ENCODE results near the gene CACNA1D. TPM values are rescaled to one million over a fixed set of nuclear protein-coding genes. Genes with fewer than 3 reads are reported as not detected.

Gene CACNA1D
- total and polyA plus RNA-seq, 9 of the 15 experiments (the other 6 are each of a cell fraction or from before 2014, with no cell fraction given), result 0.29 TPM; not detected in 8

GRCh38 chr3:53478166-53478830 is 16.1 kb upstream of the CACNA1D start:
- H3K27me3 ChIP-seq (ENCODE audit: control insufficient read depth in 2 of 2, insufficient read depth in 2 of 2, low read length in 2 of 2), result no peaks in the 10 kb centered on the region
- in situ Hi-C loops (cut with MboI), result no loop called here
- H3K9me1 ChIP-seq (ENCODE audit: control insufficient read depth, insufficient read depth, low read length), result no peaks in the 10 kb centered on the region
- no peak for FAIRE-seq
- no peak for ATAC-seq
- TF ChIP-seq SNIP1 (IDR thresholded peaks at IDR 0.05; ENCODE audit: low read depth), result no peak
- no peak for TF ChIP-seq ZNF175 (CRISPR knock-in tag; IDR thresholded peaks at IDR 0.05; ENCODE audit: low read depth)
- TF ChIP-seq ZNF41 (CRISPR knock-in tag; conservative IDR thresholded peaks at IDR 0.05), result no peak
- no peak for TF ChIP-seq NEUROD1 (IDR thresholded peaks at IDR 0.05; ENCODE audit: borderline replicate concordance, low read depth, low read length, partially characterized antibody)
- no peak for TF ChIP-seq ZBTB9 (CRISPR knock-in tag; IDR thresholded peaks at IDR 0.05)
- no peak for TF ChIP-seq CREB5 (CRISPR knock-in tag; IDR thresholded peaks at IDR 0.05)
- TF ChIP-seq ZNF436 (CRISPR knock-in tag; IDR thresholded peaks at IDR 0.05), result no peak
- no peak for TF ChIP-seq ZZZ3 (IDR thresholded peaks at IDR 0.05)
- no peak for TF ChIP-seq BCL6 (CRISPR knock-in tag; IDR thresholded peaks at IDR 0.05)
- BruUV-seq (replicated peaks), result no TSS peak
- H3K4me1 ChIP-seq (replicated peaks in 1 of 2; ENCODE audit: control insufficient read depth in 2 of 2, insufficient read depth in 2 of 2, low read length in 2 of 2), result no peaks in the 10 kb centered on the region
- H4K20me1 ChIP-seq (replicated peaks; ENCODE audit: control insufficient read depth, insufficient read depth, low read length), result no peaks in the 10 kb centered on the region
- no peak overlapping the region for H3K27ac ChIP-seq (ENCODE audit: extremely low read depth, low read depth, low read length)
- H3K36me3 ChIP-seq (ENCODE audit: control insufficient read depth, insufficient read depth, low read length), result no peaks in the 10 kb centered on the region
- CTCF ChIA-PET (ENCODE audit: low intra/inter-chr PET ratio), result no interaction called here
- POLR2A ChIA-PET, result no interaction called here
- no peaks in the 10 kb centered on the region for H3K79me2 ChIP-seq (ENCODE audit: control insufficient read depth, insufficient read depth, low read length)
- H3K9ac ChIP-seq (ENCODE audit: insufficient read depth in 1 of 2, low read depth in 2 of 2, low read length in 2 of 2), result no peak overlapping the region
- 0% methylated on average over 1 of the region's 1 CpG for WGBS (ENCODE audit: insufficient coverage, low coverage, missing lambda C conversion rate)
- H3K4me2 ChIP-seq (ENCODE audit: insufficient read depth, low read length), result no peak overlapping the region
- intact Hi-C loops (cut with micrococcal nuclease), result no loop called here
- DNase-seq (ENCODE audit: extremely low read depth in 1 of 4, low spot score in 3 of 4), result no peak
- H3K4me3 ChIP-seq, result no peak overlapping the region
- no peak overlapping the region for H2AFZ ChIP-seq (ENCODE audit: low read depth, low read length)
- H3K9me3 ChIP-seq (replicated peaks; ENCODE audit: control insufficient read depth, insufficient read depth, low read depth, low read length), result no peaks in the 10 kb centered on the region

Measured in K562 (cell line).